Stimulated activated CD8-positive, alpha-beta memory T cell treated with anti-CD3 and anti-CD28 coated beads, Interleukin-4, amount 100 ng/mL, for 24 hours (primary cell): ENCODE results near the gene SFXN5.

Experiments
- DNase-seq: peaks from one replicate; pipeline ENCODE4 v3.0.0-alpha.2; 2020; ENCODE audit warnings: low read depth

Gene SFXN5

GRCh38 chr2:72994282-72994990 lies 77.1 kb downstream of the SFXN5 start:
- DNase-seq, result no peak

GRCh38 chr2:72993933-72994280 lies 77.6 kb downstream of the SFXN5 start:
- DNase-seq, result no peak

- DNase-seq, result no peak
Measured at GRCh38 chr2:72993147-72993932, 78.2 kb downstream of the SFXN5 start.

GRCh38 chr2:72992734-72993102 lies 78.8 kb downstream of the SFXN5 start:
- DNase-seq, result no peak

- DNase-seq, result no peak
Measured at GRCh38 chr2:72991980-72992733, 79.4 kb downstream of the SFXN5 start.

- DNase-seq, result no peak
Measured at GRCh38 chr2:72991439-72991725, 80.1 kb downstream of the SFXN5 start.

GRCh38 chr2:72990695-72991438 lies 80.6 kb downstream of the SFXN5 start:
- DNase-seq, result no peak

- no peak for DNase-seq
Measured at GRCh38 chr2:72989770-72990556, 81.5 kb downstream of the SFXN5 start.

GRCh38 chr2:72988726-72989273 lies 82.7 kb downstream of the SFXN5 start:
- DNase-seq, result no peak

- no peak for DNase-seq
Measured at GRCh38 chr2:72988041-72988440, 83.5 kb downstream of the SFXN5 start.

- DNase-seq, result no peak
Measured at GRCh38 chr2:72985891-72986683, 85.4 kb downstream of the SFXN5 start.

- DNase-seq, result no peak
Measured at GRCh38 chr2:72985136-72985535, 86.4 kb downstream of the SFXN5 start.

- no peak for DNase-seq
Measured at GRCh38 chr2:72984172-72984671, 87.3 kb downstream of the SFXN5 start.

GRCh38 chr2:72983500-72984161 lies 87.9 kb downstream of the SFXN5 start:
- no peak for DNase-seq

GRCh38 chr2:72982781-72983499 lies 88.6 kb downstream of the SFXN5 start:
- DNase-seq, result no peak

GRCh38 chr2:72982219-72982618 lies 89.3 kb downstream of the SFXN5 start:
- DNase-seq, result no peak

GRCh38 chr2:72981536-72981935 lies 90.0 kb downstream of the SFXN5 start:
- DNase-seq, result no peak

GRCh38 chr2:72980535-72981217 lies 90.8 kb downstream of the SFXN5 start:
- DNase-seq, result no peak

GRCh38 chr2:72979896-72980295 lies 91.6 kb downstream of the SFXN5 start:
- DNase-seq, result no peak
